ENCODE data around the gene GHR.

GRCh38 chr5:42399702-42400101 lies 23.5 kb upstream of the GHR start:
- TF ChIP-seq CTCF (IDR thresholded peaks at IDR 0.05) (no peak), POLR2AphosphoS5 (IDR thresholded peaks at IDR 0.05; ENCODE audit: low read depth, low read length) (no peak), REST (IDR thresholded peaks at IDR 0.05; ENCODE audit: insufficient read depth in 1 of 2, low read depth in 2 of 2, low read length in 1 of 2) (no peak)

All from Panc1 (cell line).